Ishikawa (cell line): ENCODE data around the gene MAPK12.

ENCODE experiments used
- CEBPB ChIP-seq: IDR thresholded peaks from 2 replicates; pipeline ENCODE4 v1.6.1; 2012
- CREB1 ChIP-seq: IDR thresholded peaks from 2 replicates; pipeline ENCODE4 v1.6.1; 2012; ENCODE audit warnings: low read depth
- EGR1 ChIP-seq: IDR thresholded peaks from 2 replicates; pipeline ENCODE4 v1.6.1; 2012
- EP300 ChIP-seq: IDR thresholded peaks from 2 replicates; pipeline ENCODE4 v1.6.1; 2012; ENCODE audit warnings: borderline replicate concordance
- FOXM1 ChIP-seq: IDR thresholded peaks from 2 replicates; pipeline ENCODE4 v1.6.1; 2012; ENCODE audit warnings: low read depth, borderline replicate concordance
- NFIC ChIP-seq: IDR thresholded peaks from 2 replicates; pipeline ENCODE4 v1.6.1; 2012
- RAD21 ChIP-seq: IDR thresholded peaks from 2 replicates; pipeline ENCODE4 v1.6.1; 2012; ENCODE audit warnings: low read depth
- TAF1 ChIP-seq: IDR thresholded peaks from 2 replicates; pipeline ENCODE4 v1.6.1; 2012; ENCODE audit warnings: low read depth, mild to moderate bottlenecking
- TCF12 ChIP-seq: IDR thresholded peaks from 2 replicates; pipeline ENCODE4 v1.6.1; 2012; ENCODE audit warnings: low read depth
- TEAD4 ChIP-seq: IDR thresholded peaks from 2 replicates; pipeline ENCODE4 v1.6.1; 2012
- YY1 ChIP-seq: IDR thresholded peaks from 2 replicates; pipeline ENCODE4 v1.6.1; 2012; ENCODE audit warnings: low read depth
- ZBTB7A ChIP-seq: IDR thresholded peaks from 2 replicates; pipeline ENCODE4 v1.6.1; 2012; ENCODE audit warnings: low read depth
- TF ChIP-seq, protein P1 (sequence below): IDR thresholded peaks from 2 replicates; pipeline ENCODE4 v1.6.1; 2012; ENCODE audit warnings: low read depth, mild to moderate bottlenecking
- TF ChIP-seq, protein P2 (sequence below): IDR thresholded peaks from 2 replicates; pipeline ENCODE4 v1.6.1; 2012
- TF ChIP-seq, protein P3 (sequence below): IDR thresholded peaks from 2 replicates; pipeline ENCODE4 v1.6.1; 2012

Gene MAPK12

DNA sequence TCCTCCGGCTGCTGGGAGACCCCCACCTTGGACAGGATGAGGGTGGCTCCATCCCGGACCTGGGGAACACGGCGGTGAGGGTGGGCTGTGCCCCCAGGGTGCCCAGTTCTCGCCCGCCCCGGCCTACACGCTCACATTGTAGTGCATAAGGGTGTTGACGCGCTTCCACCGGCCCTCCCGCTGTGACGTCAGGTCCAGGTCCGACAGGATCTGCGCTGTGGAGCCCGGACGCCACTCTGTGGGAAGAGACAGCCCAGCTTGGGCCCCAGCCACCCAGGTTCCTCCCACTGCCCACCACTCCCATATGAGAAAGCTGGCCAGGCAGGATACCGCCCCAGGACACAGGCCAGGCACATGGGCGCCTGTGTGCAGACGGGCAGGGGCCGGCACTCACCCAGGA is 17.0 kb upstream of the MAPK12 start:
- no peak for TF ChIP-seq TCF12
- no peak for TF ChIP-seq RAD21
- TF ChIP-seq, protein P1, sequence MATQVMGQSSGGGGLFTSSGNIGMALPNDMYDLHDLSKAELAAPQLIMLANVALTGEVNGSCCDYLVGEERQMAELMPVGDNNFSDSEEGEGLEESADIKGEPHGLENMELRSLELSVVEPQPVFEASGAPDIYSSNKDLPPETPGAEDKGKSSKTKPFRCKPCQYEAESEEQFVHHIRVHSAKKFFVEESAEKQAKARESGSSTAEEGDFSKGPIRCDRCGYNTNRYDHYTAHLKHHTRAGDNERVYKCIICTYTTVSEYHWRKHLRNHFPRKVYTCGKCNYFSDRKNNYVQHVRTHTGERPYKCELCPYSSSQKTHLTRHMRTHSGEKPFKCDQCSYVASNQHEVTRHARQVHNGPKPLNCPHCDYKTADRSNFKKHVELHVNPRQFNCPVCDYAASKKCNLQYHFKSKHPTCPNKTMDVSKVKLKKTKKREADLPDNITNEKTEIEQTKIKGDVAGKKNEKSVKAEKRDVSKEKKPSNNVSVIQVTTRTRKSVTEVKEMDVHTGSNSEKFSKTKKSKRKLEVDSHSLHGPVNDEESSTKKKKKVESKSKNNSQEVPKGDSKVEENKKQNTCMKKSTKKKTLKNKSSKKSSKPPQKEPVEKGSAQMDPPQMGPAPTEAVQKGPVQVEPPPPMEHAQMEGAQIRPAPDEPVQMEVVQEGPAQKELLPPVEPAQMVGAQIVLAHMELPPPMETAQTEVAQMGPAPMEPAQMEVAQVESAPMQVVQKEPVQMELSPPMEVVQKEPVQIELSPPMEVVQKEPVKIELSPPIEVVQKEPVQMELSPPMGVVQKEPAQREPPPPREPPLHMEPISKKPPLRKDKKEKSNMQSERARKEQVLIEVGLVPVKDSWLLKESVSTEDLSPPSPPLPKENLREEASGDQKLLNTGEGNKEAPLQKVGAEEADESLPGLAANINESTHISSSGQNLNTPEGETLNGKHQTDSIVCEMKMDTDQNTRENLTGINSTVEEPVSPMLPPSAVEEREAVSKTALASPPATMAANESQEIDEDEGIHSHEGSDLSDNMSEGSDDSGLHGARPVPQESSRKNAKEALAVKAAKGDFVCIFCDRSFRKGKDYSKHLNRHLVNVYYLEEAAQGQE, result no peak
- no peak for TF ChIP-seq EP300
- TF ChIP-seq, protein P2, sequence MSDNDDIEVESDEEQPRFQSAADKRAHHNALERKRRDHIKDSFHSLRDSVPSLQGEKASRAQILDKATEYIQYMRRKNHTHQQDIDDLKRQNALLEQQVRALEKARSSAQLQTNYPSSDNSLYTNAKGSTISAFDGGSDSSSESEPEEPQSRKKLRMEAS, result no peak
- TF ChIP-seq CEBPB, result no peak
- no peak for TF ChIP-seq TEAD4
- TF ChIP-seq NFIC, result no peak
- TF ChIP-seq EGR1, result no peak
- no peak for TF ChIP-seq YY1
- TF ChIP-seq CREB1, result no peak
- no peak for TF ChIP-seq ZBTB7A
- TF ChIP-seq FOXM1, result no peak

DNA sequence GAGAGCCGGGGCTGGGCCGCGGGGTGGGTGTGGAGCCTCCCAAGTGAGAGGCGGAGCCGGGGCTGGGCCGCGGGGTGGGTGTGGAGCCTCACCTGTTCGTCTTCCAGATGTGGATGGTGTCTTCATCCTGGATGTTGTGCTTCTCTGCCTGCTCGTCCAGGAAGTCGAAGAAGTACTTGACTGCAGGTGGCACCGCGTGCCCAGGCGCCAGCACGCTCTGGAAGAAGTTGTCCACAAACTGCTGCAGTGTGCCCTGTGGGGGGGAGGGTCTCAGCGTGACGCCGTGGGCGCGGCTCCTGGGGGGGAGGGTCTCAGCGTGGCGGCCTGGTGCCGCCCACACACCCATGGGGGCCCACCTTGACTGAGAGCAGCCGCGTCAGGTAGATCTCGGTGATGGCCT is 16.3 kb upstream of the MAPK12 start:
- TF ChIP-seq EP300, result no peak
- no peak for TF ChIP-seq CREB1
- TF ChIP-seq, protein P3, sequence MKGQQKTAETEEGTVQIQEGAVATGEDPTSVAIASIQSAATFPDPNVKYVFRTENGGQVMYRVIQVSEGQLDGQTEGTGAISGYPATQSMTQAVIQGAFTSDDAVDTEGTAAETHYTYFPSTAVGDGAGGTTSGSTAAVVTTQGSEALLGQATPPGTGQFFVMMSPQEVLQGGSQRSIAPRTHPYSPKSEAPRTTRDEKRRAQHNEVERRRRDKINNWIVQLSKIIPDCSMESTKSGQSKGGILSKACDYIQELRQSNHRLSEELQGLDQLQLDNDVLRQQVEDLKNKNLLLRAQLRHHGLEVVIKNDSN, result no peak
- peak; percentile 22; the same call in 1 of the 2 replicates for TF ChIP-seq RAD21
- 0 out of 2 replicates have a peak, but pooled peaks have one; percentile 23 for TF ChIP-seq ZBTB7A

DNA sequence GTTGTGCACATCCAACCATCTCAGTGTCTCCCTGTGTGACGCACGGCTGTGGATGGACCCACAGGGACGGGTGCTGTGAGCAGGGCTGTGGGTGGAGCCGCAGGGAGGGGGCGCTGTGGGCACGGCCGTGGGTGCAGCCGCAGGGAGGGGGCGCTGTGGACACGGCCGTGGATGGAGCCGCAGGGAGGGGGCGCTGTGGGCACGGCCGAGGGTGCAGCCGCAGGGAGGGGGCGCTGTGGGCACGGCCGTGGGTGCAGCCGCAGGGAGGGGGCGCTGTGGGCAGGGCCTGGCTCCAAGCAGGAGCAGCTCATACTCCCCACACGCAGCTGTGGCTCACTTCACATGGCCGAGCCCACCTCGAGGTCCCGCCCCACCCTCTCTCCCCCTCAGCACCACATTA is 14.7 kb upstream of the MAPK12 start:
- TF ChIP-seq RAD21, result peak; percentile 55
- no peak for TF ChIP-seq TCF12

DNA sequence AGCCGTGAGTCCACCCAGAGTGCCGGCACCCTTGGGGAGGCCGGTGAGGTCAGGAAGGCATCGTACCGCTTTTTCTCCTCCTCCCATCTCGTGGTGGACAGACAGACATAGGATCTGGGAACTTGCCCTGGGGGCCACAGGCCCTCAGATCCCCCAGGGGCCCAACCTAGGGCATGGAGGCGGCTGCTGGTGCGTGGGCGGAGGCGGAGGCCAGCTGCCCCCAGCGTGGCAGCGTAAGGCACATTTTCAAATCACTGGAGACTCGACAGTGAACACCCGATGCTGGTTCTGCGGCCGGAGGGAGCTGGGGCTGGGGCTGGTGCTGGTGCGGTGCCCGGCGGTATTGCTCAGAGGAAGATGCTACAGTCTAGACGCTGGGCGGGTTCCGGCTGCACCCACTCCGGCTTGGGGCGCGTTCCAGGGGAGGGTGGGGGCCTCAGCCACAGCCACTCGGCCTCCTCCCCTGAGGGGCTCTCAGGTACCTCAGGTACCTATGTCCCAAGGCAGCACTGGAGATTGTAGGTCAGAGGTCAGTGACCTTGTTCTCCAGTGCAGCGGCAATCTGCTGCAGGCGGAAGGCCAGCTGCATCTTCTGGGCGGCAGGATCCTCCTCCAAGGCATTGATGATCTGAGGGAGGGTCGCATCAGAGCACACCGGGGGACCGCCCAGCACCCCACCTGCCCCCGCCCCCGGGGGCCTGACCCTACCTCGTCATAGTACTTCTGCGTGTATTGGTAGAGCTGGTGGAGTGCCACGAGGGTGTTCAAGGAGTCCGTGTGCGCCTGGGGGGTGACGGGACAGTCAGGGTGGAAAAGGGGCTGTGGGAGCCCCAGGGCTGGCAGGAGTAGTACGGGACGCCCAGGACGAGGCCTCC is 13.9 kb upstream of the MAPK12 start:
- TF ChIP-seq FOXM1 (no peak), YY1 (no peak), TAF1 (no peak), TCF12 (no peak), EP300 (no peak), CEBPB (no peak), NFIC (no peak), EGR1 (no peak), CREB1 (no peak), TEAD4 (no peak), RAD21 (no peak), ZBTB7A (no peak)
- TF ChIP-seq, protein P1, result no peak
- TF ChIP-seq, protein P3, result no peak
- TF ChIP-seq, protein P2, result no peak

DNA sequence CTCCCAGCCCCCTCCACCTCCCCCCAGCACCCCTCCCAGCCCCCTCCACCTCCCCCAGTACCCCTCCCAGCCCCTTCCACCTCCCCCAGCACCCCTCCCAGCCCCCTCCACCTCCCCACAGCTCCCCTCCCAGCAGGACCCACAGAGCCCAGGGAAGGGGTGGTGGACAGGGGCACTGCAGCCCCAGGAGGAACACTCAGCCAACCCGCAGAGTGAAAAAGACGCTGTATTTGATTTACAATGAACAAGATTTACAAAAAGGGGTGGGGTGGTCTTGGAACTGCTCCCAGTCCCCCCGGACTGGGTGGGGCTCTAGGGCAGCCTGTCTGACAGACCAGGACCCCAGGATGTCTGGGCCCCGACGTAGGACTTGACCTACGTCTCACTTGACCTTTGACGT is 13.3 kb upstream of the MAPK12 start:
- TF ChIP-seq TEAD4, result no peak

DNA sequence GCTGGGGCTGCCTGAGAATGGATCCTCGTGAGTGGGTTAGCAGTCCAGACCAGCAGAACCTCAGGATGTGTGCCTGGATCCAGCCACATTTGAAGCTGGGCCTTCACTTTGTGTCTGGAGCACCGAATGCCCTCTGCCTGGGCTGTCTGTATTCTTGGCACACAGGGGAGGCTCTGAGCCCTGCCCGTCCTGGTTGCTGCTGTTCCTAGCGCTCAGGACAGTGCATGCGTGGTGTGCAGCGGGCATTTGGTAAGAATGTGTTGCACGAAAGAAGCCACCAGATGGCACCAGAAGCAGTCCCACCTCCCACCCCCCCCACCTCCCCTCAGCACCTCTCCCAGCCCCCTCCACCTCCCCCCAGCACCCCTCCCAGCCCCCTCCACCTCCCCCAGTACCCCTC is 12.8 kb upstream of the MAPK12 start:
- TF ChIP-seq TAF1, result no peak
- 0 out of 2 replicates have a peak, but pooled peaks have one; percentile 23 for TF ChIP-seq TEAD4
- TF ChIP-seq RAD21, result peak; percentile 44; the same call in 1 of the 2 replicates
- TF ChIP-seq, protein P3, result no peak
